NB4 (cell line): ENCODE results near the gene AIG1.
"Not testable (repeated sequence)": the region's sequence is repeated elsewhere in the genome, so short reads cannot be mapped to it uniquely, and the experiment has no call there.

Experiments
- DNase-seq: peaks from one replicate; pipeline ENCODE4 v3.0.0; 2010; ENCODE audit warnings: low read depth
- H3K4me3 ChIP-seq: one replicate; pipeline ENCODE4 v1.5.1; 2011; ENCODE audit warnings: mild to moderate bottlenecking, low read depth, low read length, moderate library complexity
- CTCF ChIP-seq: IDR thresholded peaks from one replicate; pipeline ENCODE4 v1.5.1; 2012; ENCODE audit warnings: low read depth, low read length
- MYC ChIP-seq: IDR thresholded peaks from 2 replicates; pipeline ENCODE4 v1.6.1; 2011; ENCODE audit warnings: low read depth, low read length
- POLR2A ChIP-seq: IDR thresholded peaks from 2 replicates; pipeline ENCODE4 v1.6.1; 2011; ENCODE audit warnings: mild to moderate bottlenecking; ENCODE audit not compliant: insufficient read length; ENCODE audit errors: extremely low read depth
- TF ChIP-seq, protein P1 (sequence below): IDR thresholded peaks from 2 replicates; pipeline ENCODE4 v1.6.1; 2011; ENCODE audit warnings: low read depth, low read length

AIG1 gene

DNA sequence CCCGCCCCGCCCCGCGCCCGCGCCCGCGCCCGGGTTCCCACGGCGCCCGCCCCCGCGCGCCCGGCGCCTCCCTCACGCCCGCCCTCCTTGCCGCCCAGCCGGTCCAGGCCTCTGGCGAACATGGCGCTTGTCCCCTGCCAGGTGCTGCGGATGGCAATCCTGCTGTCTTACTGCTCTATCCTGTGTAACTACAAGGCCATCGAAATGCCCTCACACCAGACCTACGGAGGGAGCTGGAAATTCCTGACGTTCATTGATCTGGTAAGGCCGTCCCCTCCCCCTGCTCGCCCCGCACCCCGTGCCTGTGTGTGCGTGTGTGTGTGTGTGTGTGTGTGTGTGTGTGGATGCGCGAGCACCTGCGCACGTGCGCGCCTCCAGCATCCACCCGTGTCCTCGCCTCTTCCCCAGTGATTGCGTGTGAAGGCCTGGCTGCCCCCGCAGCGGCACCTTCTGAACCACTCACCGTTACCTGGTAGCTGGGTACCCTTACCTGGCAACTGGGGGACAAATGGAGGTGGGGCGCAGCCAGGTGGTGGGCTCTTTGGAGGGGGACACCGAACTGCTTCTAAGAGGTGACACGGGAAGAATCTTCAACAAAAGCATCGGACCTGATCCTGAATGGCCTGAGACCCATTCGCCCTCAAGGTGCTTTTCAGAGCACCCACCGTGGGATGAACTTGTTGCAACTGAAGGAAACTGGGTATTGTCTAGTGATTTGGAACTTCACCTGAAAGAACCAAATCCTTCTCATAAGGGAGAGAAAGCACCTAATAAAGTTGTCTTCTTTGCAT, at the start of gene AIG1:
TSS of gene AIG1 (plus strand) at position 84 of the 791 bp plus-strand sequence. CDS start at position 121, 37 bp downstream.
- no peak for DNase-seq
- H3K4me3 ChIP-seq: peak within 1 kb of the TSS; percentile 81
- TF ChIP-seq, protein P1, sequence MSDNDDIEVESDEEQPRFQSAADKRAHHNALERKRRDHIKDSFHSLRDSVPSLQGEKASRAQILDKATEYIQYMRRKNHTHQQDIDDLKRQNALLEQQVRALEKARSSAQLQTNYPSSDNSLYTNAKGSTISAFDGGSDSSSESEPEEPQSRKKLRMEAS: no peak
- TF ChIP-seq MYC (no peak), POLR2A (no peak), CTCF (no peak)

GRCh38 chr6:143014764-143015163, 45.9 kb upstream of the AIG1 start:
- H3K4me3 ChIP-seq: no peak overlapping the region
- TF ChIP-seq, protein P1: no peak
- TF ChIP-seq POLR2A: no peak
- TF ChIP-seq CTCF: no peak
- no peak for TF ChIP-seq MYC
- DNase-seq: no peak

GRCh38 chr6:143015300-143015706, 45.4 kb upstream of the AIG1 start:
- H3K4me3 ChIP-seq: no peak overlapping the region
- no peak for DNase-seq
- TF ChIP-seq CTCF (no peak), POLR2A (no peak), MYC (no peak)
- TF ChIP-seq, protein P1: no peak

DNA sequence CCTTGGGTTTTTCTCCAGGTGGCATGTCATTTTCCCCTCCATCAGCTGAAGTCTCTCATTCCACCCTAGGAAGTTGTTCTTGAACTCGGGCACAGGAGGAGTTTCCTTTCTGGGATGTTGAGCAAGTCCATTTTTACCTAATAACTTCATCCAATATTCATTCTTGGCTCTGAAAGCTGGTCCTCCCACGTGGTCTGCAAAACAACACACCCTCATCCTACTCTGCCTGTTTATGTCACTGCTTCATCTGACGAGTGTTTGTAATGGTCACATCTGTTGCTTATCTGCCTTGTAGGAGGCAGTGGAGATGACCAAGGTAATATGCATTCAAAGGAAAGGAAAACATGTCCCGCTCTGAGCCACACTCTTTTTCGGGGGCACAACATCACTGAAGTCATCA, 41.7 kb upstream of the AIG1 start:
- TF ChIP-seq POLR2A: no peak
- no peak for TF ChIP-seq CTCF
- TF ChIP-seq MYC: no peak
- TF ChIP-seq, protein P1: no peak

GRCh38 chr6:143020862-143021261, 39.8 kb upstream of the AIG1 start:
- H3K4me3 ChIP-seq, DNase-seq: not testable (repeated sequence)

More for the DNA sequence above, 41.7 kb upstream of the AIG1 start:
- no peak for DNase-seq
- H3K4me3 ChIP-seq: no peak overlapping the region

GRCh38 chr6:143021543-143021942, 39.1 kb upstream of the AIG1 start:
- no peak for DNase-seq
- no peak overlapping the region for H3K4me3 ChIP-seq
- TF ChIP-seq POLR2A: no peak
- TF ChIP-seq, protein P1: no peak
- no peak for TF ChIP-seq CTCF
- TF ChIP-seq MYC: no peak
